GM19328 (cell line): ENCODE data around the gene VIPR2.

Experiments
- ATAC-seq: cut with Tn5 transposase; IDR thresholded peaks from one replicate; pipeline ENCODE4 v1.9.1; 2021; ENCODE audit warnings: mild to moderate bottlenecking, moderate library complexity; ENCODE audit not compliant: unreplicated experiment

Gene VIPR2

GRCh38 chr7:159047536-159047935 lies 97.1 kb downstream of the VIPR2 start:
- ATAC-seq: no peak

- no peak for ATAC-seq
Measured at GRCh38 chr7:159046300-159046699, 98.4 kb downstream of the VIPR2 start.

- ATAC-seq: no peak
Measured at GRCh38 chr7:159045839-159046238, 98.8 kb downstream of the VIPR2 start.

- no peak for ATAC-seq
Measured at GRCh38 chr7:159042581-159043101, 102.0 kb downstream of the VIPR2 start.

GRCh38 chr7:159042103-159042502 lies 102.6 kb downstream of the VIPR2 start:
- ATAC-seq: no peak

GRCh38 chr7:159040912-159041711 lies 103.6 kb downstream of the VIPR2 start:
- ATAC-seq: no peak

GRCh38 chr7:159040146-159040545 lies 104.5 kb downstream of the VIPR2 start:
- ATAC-seq: no peak

- no peak for ATAC-seq
Measured at GRCh38 chr7:159039716-159040115, 105.0 kb downstream of the VIPR2 start.

GRCh38 chr7:159038066-159038465 lies 106.6 kb downstream of the VIPR2 start:
- ATAC-seq: no peak

GRCh38 chr7:159036916-159037605 lies 107.6 kb downstream of the VIPR2 start:
- ATAC-seq: no peak

- no peak for ATAC-seq
Measured at GRCh38 chr7:159035571-159036073, 109.0 kb downstream of the VIPR2 start.

GRCh38 chr7:159034988-159035387 lies 109.7 kb downstream of the VIPR2 start:
- ATAC-seq: no peak

GRCh38 chr7:159034394-159034793 lies 110.3 kb downstream of the VIPR2 start:
- ATAC-seq: no peak

- ATAC-seq: no peak
Measured at GRCh38 chr7:159033956-159034355, 110.7 kb downstream of the VIPR2 start.

GRCh38 chr7:159033473-159033825 lies 111.2 kb downstream of the VIPR2 start:
- no peak for ATAC-seq

- no peak for ATAC-seq
Measured at GRCh38 chr7:159032753-159033472, 111.8 kb downstream of the VIPR2 start.

- ATAC-seq: no peak
Measured at GRCh38 chr7:159032322-159032721, 112.3 kb downstream of the VIPR2 start.

- ATAC-seq: no peak
Measured at GRCh38 chr7:159031750-159032149, 112.9 kb downstream of the VIPR2 start.

GRCh38 chr7:159031135-159031701 lies 113.4 kb downstream of the VIPR2 start:
- no peak for ATAC-seq

GRCh38 chr7:159030490-159031134 lies 114.1 kb downstream of the VIPR2 start:
- ATAC-seq: no peak
